ENCODE measurements around the gene EPN2.

EPN2 gene

GRCh38 chr17:19328441-19329061 is 91.4 kb downstream of the EPN2 start:
- H3K4me3 ChIP-seq (ENCODE audit: low read length), result no peak overlapping the region
- H3K9ac ChIP-seq (ENCODE audit: low read length), result no peak overlapping the region
- H3K4me1 ChIP-seq (ENCODE audit: control insufficient read depth, insufficient read depth, low read length), result peaks cover 40% of the 10 kb centered on the region
- DNase-seq (ENCODE audit: low read depth), result no peak
- H3K9me3 ChIP-seq (ENCODE audit: control insufficient read depth, low read length), result peaks cover 4% of the 10 kb centered on the region
- peaks cover 7% of the 10 kb centered on the region for H3K36me3 ChIP-seq (ENCODE audit: control insufficient read depth, insufficient read depth, low read length, severe bottlenecking)
- no peaks in the 10 kb centered on the region for H3K27me3 ChIP-seq (replicated peaks; ENCODE audit: control insufficient read depth, insufficient read depth, low read length)

- DNase-seq (ENCODE audit: low read depth), result no peak
- Histone ChIP-seq H3K9me3 (ENCODE audit: control insufficient read depth, low read length) (peaks cover 4% of the 10 kb centered on the region), H3K4me1 (ENCODE audit: control insufficient read depth, insufficient read depth, low read length) (peaks cover 40% of the 10 kb centered on the region), H3K9ac (ENCODE audit: low read length) (no peak overlapping the region), H3K27me3 (replicated peaks; ENCODE audit: control insufficient read depth, insufficient read depth, low read length) (no peaks in the 10 kb centered on the region), H3K4me3 (ENCODE audit: low read length) (no peak overlapping the region), H3K36me3 (ENCODE audit: control insufficient read depth, insufficient read depth, low read length, severe bottlenecking) (peaks cover 7% of the 10 kb centered on the region)
These were observed 92.0 kb downstream of the EPN2 start for GRCh38 chr17:19329136-19329535.

- H3K36me3 ChIP-seq (ENCODE audit: control insufficient read depth, insufficient read depth, low read length, severe bottlenecking), result peaks cover 13% of the 10 kb centered on the region
- H3K9ac ChIP-seq (ENCODE audit: low read length), result no peak overlapping the region
- H3K27me3 ChIP-seq (replicated peaks; ENCODE audit: control insufficient read depth, insufficient read depth, low read length), result no peaks in the 10 kb centered on the region
- no peak for DNase-seq (ENCODE audit: low read depth)
- no peak overlapping the region for H3K4me3 ChIP-seq (ENCODE audit: low read length)
- H3K9me3 ChIP-seq (ENCODE audit: control insufficient read depth, low read length), result peaks cover 4% of the 10 kb centered on the region
- H3K4me1 ChIP-seq (ENCODE audit: control insufficient read depth, insufficient read depth, low read length), result peaks cover 40% of the 10 kb centered on the region
These were observed 92.7 kb downstream of the EPN2 start for GRCh38 chr17:19329839-19330238.

GRCh38 chr17:19330271-19330670 is 93.1 kb downstream of the EPN2 start:
- Histone ChIP-seq H3K9ac (ENCODE audit: low read length) (no peak overlapping the region), H3K27me3 (replicated peaks; ENCODE audit: control insufficient read depth, insufficient read depth, low read length) (no peaks in the 10 kb centered on the region), H3K36me3 (ENCODE audit: control insufficient read depth, insufficient read depth, low read length, severe bottlenecking) (peaks cover 13% of the 10 kb centered on the region), H3K9me3 (ENCODE audit: control insufficient read depth, low read length) (peaks cover 4% of the 10 kb centered on the region), H3K4me3 (ENCODE audit: low read length) (no peak overlapping the region), H3K4me1 (ENCODE audit: control insufficient read depth, insufficient read depth, low read length) (peaks cover 40% of the 10 kb centered on the region)
- DNase-seq (ENCODE audit: low read depth), result no peak

- peak; percentile 90 for DNase-seq (ENCODE audit: low read depth)
- no peaks in the 10 kb centered on the region for H3K27me3 ChIP-seq (replicated peaks; ENCODE audit: control insufficient read depth, insufficient read depth, low read length)
- H3K36me3 ChIP-seq (ENCODE audit: control insufficient read depth, insufficient read depth, low read length, severe bottlenecking), result peaks cover 14% of the 10 kb centered on the region
- H3K4me1 ChIP-seq (ENCODE audit: control insufficient read depth, insufficient read depth, low read length), result peaks cover 40% of the 10 kb centered on the region
- H3K9me3 ChIP-seq (ENCODE audit: control insufficient read depth, low read length), result no peaks in the 10 kb centered on the region
- peak overlapping the region; percentile 27 for H3K9ac ChIP-seq (ENCODE audit: low read length)
- no peak overlapping the region for H3K4me3 ChIP-seq (ENCODE audit: low read length)
These were observed 94.0 kb downstream of the EPN2 start for GRCh38 chr17:19331134-19331533.

GRCh38 chr17:19331543-19332245 is 94.5 kb downstream of the EPN2 start:
- DNase-seq (ENCODE audit: low read depth), result no peak
- Histone ChIP-seq H3K9me3 (ENCODE audit: control insufficient read depth, low read length) (no peaks in the 10 kb centered on the region), H3K9ac (ENCODE audit: low read length) (peak overlapping the region; percentile 27), H3K27me3 (replicated peaks; ENCODE audit: control insufficient read depth, insufficient read depth, low read length) (no peaks in the 10 kb centered on the region), H3K4me3 (ENCODE audit: low read length) (no peak overlapping the region), H3K4me1 (ENCODE audit: control insufficient read depth, insufficient read depth, low read length) (peaks cover 41% of the 10 kb centered on the region), H3K36me3 (ENCODE audit: control insufficient read depth, insufficient read depth, low read length, severe bottlenecking) (peaks cover 19% of the 10 kb centered on the region)

GRCh38 chr17:19332371-19333131 is 95.4 kb downstream of the EPN2 start:
- Histone ChIP-seq H3K27me3 (replicated peaks; ENCODE audit: control insufficient read depth, insufficient read depth, low read length) (no peaks in the 10 kb centered on the region), H3K36me3 (ENCODE audit: control insufficient read depth, insufficient read depth, low read length, severe bottlenecking) (peaks cover 19% of the 10 kb centered on the region), H3K4me3 (ENCODE audit: low read length) (no peak overlapping the region), H3K4me1 (ENCODE audit: control insufficient read depth, insufficient read depth, low read length) (peaks cover 41% of the 10 kb centered on the region), H3K9ac (ENCODE audit: low read length) (no peak overlapping the region), H3K9me3 (ENCODE audit: control insufficient read depth, low read length) (no peaks in the 10 kb centered on the region)
- no peak for DNase-seq (ENCODE audit: low read depth)

GRCh38 chr17:19333132-19333440 is 95.9 kb downstream of the EPN2 start:
- Histone ChIP-seq H3K9ac (ENCODE audit: low read length) (no peak overlapping the region), H3K4me3 (ENCODE audit: low read length) (no peak overlapping the region), H3K36me3 (ENCODE audit: control insufficient read depth, insufficient read depth, low read length, severe bottlenecking) (peaks cover 19% of the 10 kb centered on the region), H3K9me3 (ENCODE audit: control insufficient read depth, low read length) (no peaks in the 10 kb centered on the region), H3K4me1 (ENCODE audit: control insufficient read depth, insufficient read depth, low read length) (peaks cover 38% of the 10 kb centered on the region), H3K27me3 (replicated peaks; ENCODE audit: control insufficient read depth, insufficient read depth, low read length) (no peaks in the 10 kb centered on the region)
- no peak for DNase-seq (ENCODE audit: low read depth)

GRCh38 chr17:19333736-19334290 is 96.6 kb downstream of the EPN2 start:
- no peak overlapping the region for H3K4me3 ChIP-seq (ENCODE audit: low read length)
- H3K36me3 ChIP-seq (ENCODE audit: control insufficient read depth, insufficient read depth, low read length, severe bottlenecking), result peaks cover 19% of the 10 kb centered on the region
- no peak overlapping the region for H3K9ac ChIP-seq (ENCODE audit: low read length)
- no peaks in the 10 kb centered on the region for H3K27me3 ChIP-seq (replicated peaks; ENCODE audit: control insufficient read depth, insufficient read depth, low read length)
- H3K4me1 ChIP-seq (ENCODE audit: control insufficient read depth, insufficient read depth, low read length), result peaks cover 41% of the 10 kb centered on the region
- no peak for DNase-seq (ENCODE audit: low read depth)
- H3K9me3 ChIP-seq (ENCODE audit: control insufficient read depth, low read length), result no peaks in the 10 kb centered on the region

GRCh38 chr17:19334331-19334730 is 97.2 kb downstream of the EPN2 start:
- no peak overlapping the region for H3K9ac ChIP-seq (ENCODE audit: low read length)
- no peak overlapping the region for H3K4me3 ChIP-seq (ENCODE audit: low read length)
- H3K36me3 ChIP-seq (ENCODE audit: control insufficient read depth, insufficient read depth, low read length, severe bottlenecking), result peaks cover 19% of the 10 kb centered on the region
- no peaks in the 10 kb centered on the region for H3K27me3 ChIP-seq (replicated peaks; ENCODE audit: control insufficient read depth, insufficient read depth, low read length)
- peaks cover 47% of the 10 kb centered on the region for H3K4me1 ChIP-seq (ENCODE audit: control insufficient read depth, insufficient read depth, low read length)
- no peaks in the 10 kb centered on the region for H3K9me3 ChIP-seq (ENCODE audit: control insufficient read depth, low read length)
- DNase-seq (ENCODE audit: low read depth), result no peak

- Histone ChIP-seq H3K4me1 (ENCODE audit: control insufficient read depth, insufficient read depth, low read length) (peaks cover 44% of the 10 kb centered on the region), H3K36me3 (ENCODE audit: control insufficient read depth, insufficient read depth, low read length, severe bottlenecking) (peaks cover 19% of the 10 kb centered on the region), H3K9ac (ENCODE audit: low read length) (no peak overlapping the region), H3K9me3 (ENCODE audit: control insufficient read depth, low read length) (no peaks in the 10 kb centered on the region), H3K27me3 (replicated peaks; ENCODE audit: control insufficient read depth, insufficient read depth, low read length) (no peaks in the 10 kb centered on the region), H3K4me3 (ENCODE audit: low read length) (no peak overlapping the region)
- no peak for DNase-seq (ENCODE audit: low read depth)
These were observed 98.9 kb downstream of the EPN2 start for GRCh38 chr17:19335951-19336631.

Measured in adipocyte (in vitro differentiated cells).